ENCODE results near the gene KL. TPM values are rescaled to one million over a fixed set of nuclear protein-coding genes. Genes with fewer than 3 reads are reported as not detected.

KL gene
- total RNA-seq, 1 donor from 2014 or later = 1.9 TPM

DNA sequence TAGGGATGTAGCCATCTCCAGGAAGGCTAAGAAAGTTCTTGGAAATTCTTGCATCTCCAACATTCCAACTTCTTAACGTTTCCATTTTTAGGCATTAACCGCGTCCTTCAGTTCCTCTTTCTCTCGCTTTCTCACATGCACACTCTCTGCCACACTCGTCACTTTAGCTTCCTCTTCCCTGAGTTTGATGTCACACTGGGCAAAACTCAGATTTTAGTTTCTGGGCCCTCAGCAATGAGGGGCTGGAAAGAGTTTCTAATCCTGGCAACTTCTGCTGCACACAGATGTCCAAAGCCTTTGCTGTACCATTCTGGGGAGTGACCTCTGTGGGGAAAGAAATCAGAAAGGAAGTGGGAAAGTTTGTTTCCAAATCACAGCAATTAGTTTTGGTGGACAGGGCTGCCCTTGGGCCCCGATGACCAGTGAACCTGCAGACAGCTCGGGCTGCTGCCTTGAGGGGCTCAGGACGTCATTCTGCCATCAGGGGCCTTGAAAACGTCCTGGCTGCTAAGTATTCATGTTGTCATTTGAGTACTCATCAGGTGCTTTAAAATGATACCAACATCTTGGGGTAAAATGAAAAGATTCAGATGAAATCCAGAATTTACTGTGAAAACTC, 89.3 kb downstream of the KL start:
- intact Hi-C loops (cut with DNase I) = no loop called here
- DNase-seq (ENCODE audit: low spot score) = no peak

- intact Hi-C loops (cut with DNase I) = no loop called here
- no peak for DNase-seq (ENCODE audit: low spot score)
These were observed 90.6 kb downstream of the KL start for GRCh38 chr13:33106656-33107360.

GRCh38 chr13:33107361-33107760, 91.1 kb downstream of the KL start:
- DNase-seq (ENCODE audit: low spot score) = no peak
- intact Hi-C loops (cut with DNase I) = no loop called here

GRCh38 chr13:33108620-33109019, 92.4 kb downstream of the KL start:
- no peak for DNase-seq (ENCODE audit: low spot score)
- intact Hi-C loops (cut with DNase I) = no loop called here

- DNase-seq (ENCODE audit: low spot score) = no peak
- intact Hi-C loops (cut with DNase I) = no loop called here
These were observed 93.1 kb downstream of the KL start for GRCh38 chr13:33109271-33109697.

GRCh38 chr13:33109801-33110200, 93.6 kb downstream of the KL start:
- DNase-seq (ENCODE audit: low spot score) = no peak
- intact Hi-C loops (cut with DNase I) = no loop called here

GRCh38 chr13:33110386-33110712, 94.1 kb downstream of the KL start:
- DNase-seq (ENCODE audit: low spot score) = no peak
- intact Hi-C loops (cut with DNase I) = no loop called here

DNA sequence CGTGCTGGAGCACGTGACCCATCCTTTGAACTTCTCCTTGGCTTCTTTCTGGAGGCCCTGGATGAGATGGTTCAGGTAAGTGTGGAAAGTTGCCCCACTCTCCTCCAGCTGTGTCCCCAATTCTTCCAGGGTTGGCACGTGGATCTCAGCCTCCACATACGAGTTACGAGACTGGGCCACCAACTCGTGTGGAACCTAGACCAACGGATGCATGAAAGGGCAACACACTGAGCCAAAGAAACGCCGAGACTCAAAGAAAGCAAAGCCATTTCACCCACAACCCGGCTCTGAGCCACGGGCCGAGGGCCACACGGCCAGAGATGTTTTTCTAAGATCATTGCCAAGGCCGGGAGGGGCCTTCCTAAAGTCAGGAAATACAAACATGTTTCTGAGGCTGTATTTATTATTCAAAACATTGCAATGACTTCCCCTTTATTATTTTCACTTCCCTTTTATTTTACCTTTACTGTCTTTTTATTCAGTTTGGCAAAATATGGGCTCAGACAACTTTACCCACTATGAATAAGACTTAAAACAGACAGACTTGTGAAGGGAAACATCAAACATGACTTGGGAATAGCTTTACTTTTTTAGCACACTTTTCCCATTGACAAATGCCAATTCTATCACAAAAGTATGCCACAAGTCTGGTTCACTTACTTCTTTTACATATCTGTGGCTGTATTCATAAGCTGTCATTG, 94.6 kb downstream of the KL start:
- DNase-seq (ENCODE audit: low spot score) = peak; percentile 77
- intact Hi-C loops (cut with DNase I) = loop anchor here (1.0 kb wide), 1 partner anchor 431 kb away; no protein-coding TSS in a partner anchor

GRCh38 chr13:33111414-33112110, 95.3 kb downstream of the KL start:
- DNase-seq (ENCODE audit: low spot score) = no peak
- intact Hi-C loops (cut with DNase I) = loop anchor here (1.0 kb wide), 1 partner anchor 431 kb away; no protein-coding TSS in a partner anchor

DNA sequence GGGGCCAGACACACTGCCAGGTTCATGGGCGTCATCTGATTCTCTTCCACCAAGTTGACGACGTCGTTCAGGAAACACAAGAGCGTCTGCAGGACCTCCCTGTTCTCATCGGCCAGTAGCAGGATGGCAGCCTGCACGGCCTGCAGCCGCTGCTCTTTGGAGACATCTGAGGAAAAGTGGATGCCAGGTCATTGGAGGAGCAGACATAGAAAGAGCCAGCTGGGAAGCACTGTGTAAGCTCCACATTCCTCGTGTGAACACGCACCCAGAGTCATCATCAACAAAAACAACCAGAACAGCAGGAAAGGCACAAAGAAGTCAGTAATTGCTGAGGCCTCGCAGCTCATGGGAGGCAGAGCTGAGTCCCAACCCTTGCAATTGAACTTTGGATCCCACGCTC, 96.5 kb downstream of the KL start:
- DNase-seq (ENCODE audit: low spot score) = no peak
- intact Hi-C loops (cut with DNase I) = no loop called here

DNA sequence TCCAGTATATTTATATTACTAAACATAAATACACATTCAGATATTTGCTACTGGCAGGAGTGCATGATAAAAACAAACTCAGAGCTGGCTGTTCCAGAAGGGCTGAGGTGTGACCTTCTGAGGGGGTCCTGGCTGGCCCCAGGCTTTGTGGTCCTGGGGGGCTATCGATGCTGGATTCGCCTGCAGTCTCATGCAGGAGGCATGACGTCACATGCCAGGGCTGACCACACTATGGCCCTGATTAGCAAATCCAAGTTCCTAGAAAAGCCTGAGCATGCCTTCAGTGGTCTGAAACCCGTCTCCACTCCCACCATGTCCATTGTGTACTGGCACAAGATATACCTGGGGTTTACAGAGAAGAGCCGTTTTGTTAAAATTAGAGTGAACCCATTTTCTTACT, 97.9 kb downstream of the KL start:
- intact Hi-C loops (cut with DNase I) = no loop called here
- DNase-seq (ENCODE audit: low spot score) = no peak

DNA sequence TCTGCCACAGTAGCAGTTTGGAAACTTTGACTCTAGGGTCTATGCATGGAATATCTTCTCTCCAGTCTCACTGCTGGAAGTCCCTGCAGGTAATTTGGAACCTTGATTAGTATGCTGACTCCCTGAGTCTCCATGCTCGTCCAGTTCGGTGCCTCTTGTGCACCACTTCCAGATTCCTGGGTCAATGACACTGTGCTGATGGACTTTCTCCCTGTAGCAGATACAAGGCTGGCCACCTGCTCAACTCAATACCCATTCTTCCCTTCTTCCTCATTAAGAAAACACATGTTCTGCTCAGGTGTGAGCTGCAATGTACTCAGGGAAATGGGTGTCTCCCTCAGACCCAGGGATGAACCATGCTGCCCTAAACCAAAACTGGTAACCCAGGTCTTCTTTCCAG, 99.1 kb downstream of the KL start:
- intact Hi-C loops (cut with DNase I) = no loop called here
- no peak for DNase-seq (ENCODE audit: low spot score)

All from cardiac septum (tissue), 1 donor.